Subcutaneous abdominal adipose tissue (tissue), 5 donors: ENCODE results near the gene PAPLN.

ENCODE experiments used
- H3K27ac ChIP-seq: one replicate; pipeline ENCODE4 v1.7.0; 2013; ENCODE audit warnings: low read depth, mild to moderate bottlenecking, inconsistent platforms, low read length, moderate library complexity
- H3K27me3 ChIP-seq, 5 donors: one replicate each; pipeline ENCODE4 v1.7.0; 2013; ENCODE audit warnings: low read length in 5 of 5, inconsistent platforms in 1 of 5; ENCODE audit not compliant: control insufficient read depth in 5 of 5, insufficient read depth in 4 of 5
- H3K36me3 ChIP-seq, 5 donors: one replicate each; pipeline ENCODE4 v1.7.0; 2013; ENCODE audit warnings: low read length in 5 of 5; ENCODE audit not compliant: control insufficient read depth in 5 of 5, insufficient read depth in 5 of 5
- H3K4me1 ChIP-seq, 5 donors: one replicate each; pipeline ENCODE4 v1.7.0; 2013; ENCODE audit warnings: low read length in 5 of 5, mild to moderate bottlenecking in 3 of 5, moderate library complexity in 1 of 5; ENCODE audit not compliant: control insufficient read depth in 5 of 5, insufficient read depth in 5 of 5
- H3K4me3 ChIP-seq, 5 donors: one replicate each; pipeline ENCODE4 v1.7.0; 2013; ENCODE audit warnings: low read length in 5 of 5, low read depth in 1 of 5
- H3K9ac ChIP-seq, 5 donors: one replicate each; pipeline ENCODE4 v1.7.0; 2013; ENCODE audit warnings: low read length in 5 of 5, mild to moderate bottlenecking in 4 of 5, moderate library complexity in 3 of 5
- H3K9me3 ChIP-seq, 5 donors: one replicate each; pipeline ENCODE4 v1.7.0; 2013; ENCODE audit warnings: low read length in 5 of 5; ENCODE audit not compliant: control insufficient read depth in 5 of 5
- donor health status: healthy.
- donor health status: healthy.
- donor health status: healthy.
- donor health status: healthy.
- donor health status: healthy.

Gene PAPLN

DNA sequence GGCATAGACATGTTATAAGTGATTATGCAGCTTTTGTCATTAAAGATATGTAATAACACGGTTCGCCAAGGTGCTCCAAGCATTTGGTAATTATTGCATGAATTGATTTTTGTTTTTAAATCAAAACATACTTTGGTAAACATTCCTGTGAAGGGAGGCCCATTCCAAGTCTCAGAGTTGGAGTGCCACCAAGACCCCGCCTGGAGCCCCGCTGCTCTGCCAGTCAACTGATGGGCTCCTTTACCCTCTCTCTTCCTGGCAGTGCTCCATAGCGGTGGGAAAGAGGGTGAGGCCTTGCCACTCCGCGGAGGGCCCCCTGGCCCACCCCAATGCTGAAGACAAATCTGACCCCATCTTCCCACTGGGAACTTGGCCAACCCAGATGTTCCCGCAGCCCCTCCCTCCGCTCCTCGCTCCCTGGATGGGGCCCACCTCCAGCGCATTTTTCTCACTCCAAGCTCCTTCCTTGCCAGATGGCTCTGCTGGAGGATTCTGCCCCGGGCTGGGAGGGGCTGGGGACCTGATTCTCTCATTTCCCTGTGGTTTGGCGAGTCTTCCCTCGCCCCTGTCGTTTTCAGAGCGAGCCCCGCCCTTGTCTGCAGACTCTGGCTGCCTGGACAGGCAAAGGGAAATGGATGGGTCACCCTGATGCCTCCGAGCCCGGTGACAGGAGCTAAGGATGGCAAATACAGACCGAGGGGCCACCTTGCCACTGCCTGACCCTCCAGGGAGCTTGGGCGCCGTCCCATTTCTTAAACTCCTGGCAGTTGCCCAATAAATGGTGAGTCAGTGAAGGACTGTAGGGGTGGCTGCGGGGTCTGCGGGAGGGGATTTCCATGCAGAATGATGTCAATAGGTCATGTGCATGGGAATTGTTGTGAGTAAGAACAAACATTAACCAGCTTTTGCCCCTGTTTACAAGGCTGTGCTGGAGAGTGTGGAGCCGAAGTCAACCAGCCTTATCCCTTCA is 9.2 kb upstream of the PAPLN start:
- Histone ChIP-seq H3K4me1 (peaks cover 2 to 23% (median 12%) of the 10 kb centered on the region in 5 donors), H3K9ac (peak overlapping the region in 1 of 5 donors; percentile 31), H3K36me3 (peaks cover 0 to 13% (median 2%) of the 10 kb centered on the region in 5 donors), H3K27ac (peak overlapping the region; percentile 52), H3K4me3 (no peak overlapping the region), H3K27me3 (peaks cover 0 to 7% (median 0%) of the 10 kb centered on the region in 5 donors), H3K9me3 (no peaks in the 10 kb centered on the region)

- H3K9ac ChIP-seq, result no peak overlapping the region
- peaks cover 0 to 20% (median 9%) of the 10 kb centered on the region in 5 donors for H3K4me1 ChIP-seq
- H3K27ac ChIP-seq, result no peak overlapping the region
- H3K9me3 ChIP-seq, result no peaks in the 10 kb centered on the region
- H3K36me3 ChIP-seq, result peaks cover 0 to 8% (median 2%) of the 10 kb centered on the region in 5 donors
- H3K4me3 ChIP-seq, result no peak overlapping the region
- peaks cover 0 to 14% (median 0%) of the 10 kb centered on the region in 5 donors for H3K27me3 ChIP-seq
These were observed 7.3 kb upstream of the PAPLN start for GRCh38 chr14:73230051-73230450.

GRCh38 chr14:73231981-73232851 is 5.1 kb upstream of the PAPLN start:
- Histone ChIP-seq H3K4me1 (peaks cover 2 to 32% (median 20%) of the 10 kb centered on the region in 5 donors), H3K9me3 (no peaks in the 10 kb centered on the region), H3K9ac (no peak overlapping the region), H3K27me3 (peaks cover 2 to 19% (median 4%) of the 10 kb centered on the region in 5 donors), H3K27ac (no peak overlapping the region), H3K4me3 (no peak overlapping the region), H3K36me3 (peaks cover 0 to 5% (median 0%) of the 10 kb centered on the region in 5 donors)

GRCh38 chr14:73232984-73233383 is 4.3 kb upstream of the PAPLN start:
- Histone ChIP-seq H3K27me3 (peaks cover 2 to 19% (median 9%) of the 10 kb centered on the region in 5 donors), H3K9me3 (no peaks in the 10 kb centered on the region), H3K4me1 (peaks cover 2 to 36% (median 24%) of the 10 kb centered on the region in 5 donors), H3K27ac (no peak overlapping the region), H3K4me3 (no peak overlapping the region), H3K9ac (no peak overlapping the region), H3K36me3 (peaks cover 0 to 5% (median 0%) of the 10 kb centered on the region in 5 donors)

DNA sequence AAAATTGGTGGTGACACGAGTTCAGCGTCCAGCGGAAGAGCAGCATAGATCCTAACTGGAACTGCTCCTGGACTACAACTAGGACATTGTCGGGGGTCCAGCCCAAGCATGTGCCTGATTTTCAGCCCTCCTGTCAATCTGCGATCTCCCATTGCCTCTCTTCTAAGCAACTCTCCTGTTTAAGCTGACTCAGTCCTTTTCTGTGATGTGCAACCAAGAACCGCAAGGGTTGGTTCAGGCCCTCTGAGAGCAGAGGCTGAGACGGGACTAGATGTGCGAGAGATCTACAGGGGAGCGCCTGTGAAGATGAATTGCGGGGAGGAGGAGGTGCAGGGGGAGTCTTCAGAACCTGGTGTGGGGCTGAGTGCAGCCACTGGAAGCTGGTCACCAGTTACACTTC is 3.7 kb upstream of the PAPLN start:
- Histone ChIP-seq H3K4me3 (no peak overlapping the region), H3K27me3 (peaks cover 2 to 23% (median 14%) of the 10 kb centered on the region in 5 donors), H3K36me3 (peaks cover 0 to 5% (median 0%) of the 10 kb centered on the region in 5 donors), H3K9me3 (no peaks in the 10 kb centered on the region), H3K27ac (no peak overlapping the region), H3K4me1 (peaks cover 2 to 36% (median 24%) of the 10 kb centered on the region in 5 donors), H3K9ac (no peak overlapping the region)

- no peaks in the 10 kb centered on the region for H3K9me3 ChIP-seq
- peaks cover 4 to 37% (median 28%) of the 10 kb centered on the region in 5 donors for H3K4me1 ChIP-seq
- peaks cover 0 to under 1% (median 0%) of the 10 kb centered on the region in 5 donors for H3K36me3 ChIP-seq
- H3K4me3 ChIP-seq, result no peak overlapping the region
- no peak overlapping the region for H3K27ac ChIP-seq
- no peak overlapping the region for H3K9ac ChIP-seq
- peaks cover 2 to 23% (median 16%) of the 10 kb centered on the region in 5 donors for H3K27me3 ChIP-seq
These were observed 3.3 kb upstream of the PAPLN start for GRCh38 chr14:73234029-73234428.

DNA sequence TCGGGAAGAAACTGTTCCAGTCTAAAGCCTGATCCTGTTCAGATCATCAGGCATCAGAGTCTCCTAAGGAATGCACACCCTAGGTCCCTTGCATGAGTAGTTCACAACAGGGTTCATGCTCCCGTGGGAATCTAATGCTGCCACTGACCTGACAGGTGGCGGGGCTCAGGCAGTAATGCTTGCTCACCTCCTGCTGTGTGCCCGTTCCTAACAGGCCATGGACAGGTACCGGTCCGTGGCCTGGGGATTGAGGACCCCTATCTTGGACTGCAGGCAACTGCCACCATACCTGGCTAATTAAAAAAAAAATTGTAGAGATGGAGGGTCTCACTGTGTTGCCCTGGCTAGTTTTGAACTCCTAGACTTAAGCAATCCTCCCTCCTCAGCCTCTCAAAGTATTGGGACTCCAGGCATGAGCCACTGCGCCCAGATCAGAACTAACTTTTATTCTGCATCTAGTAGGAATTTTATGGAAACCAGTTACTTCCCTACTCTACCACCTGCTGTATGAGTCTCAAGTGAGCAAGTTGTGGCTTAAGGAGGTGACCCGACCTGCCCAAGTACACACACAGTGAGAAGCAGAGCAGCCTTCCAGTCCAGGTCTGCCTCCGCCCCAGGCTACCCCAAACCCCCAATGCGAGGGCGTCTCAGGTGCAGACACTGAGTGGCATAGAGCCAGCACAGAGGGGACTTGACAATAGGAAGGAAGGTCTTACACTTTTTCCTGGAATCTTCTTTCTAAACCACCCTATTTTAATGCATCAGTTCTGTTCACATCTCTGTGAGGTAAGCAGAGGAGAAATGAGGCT is 2.5 kb upstream of the PAPLN start:
- H3K4me3 ChIP-seq, result no peak overlapping the region
- no peak overlapping the region for H3K9ac ChIP-seq
- peaks cover 5 to 44% (median 36%) of the 10 kb centered on the region in 5 donors for H3K4me1 ChIP-seq
- peaks cover 2 to 23% (median 16%) of the 10 kb centered on the region in 5 donors for H3K27me3 ChIP-seq
- no peaks in the 10 kb centered on the region for H3K9me3 ChIP-seq
- no peaks in the 10 kb centered on the region for H3K36me3 ChIP-seq
- no peak overlapping the region for H3K27ac ChIP-seq

- Histone ChIP-seq H3K9me3 (no peaks in the 10 kb centered on the region), H3K27me3 (peaks cover 2 to 25% (median 16%) of the 10 kb centered on the region in 5 donors), H3K36me3 (no peaks in the 10 kb centered on the region), H3K4me1 (peaks cover 5 to 51% (median 40%) of the 10 kb centered on the region in 5 donors), H3K9ac (no peak overlapping the region), H3K4me3 (no peak overlapping the region), H3K27ac (no peak overlapping the region)
These were observed 1.7 kb upstream of the PAPLN start for GRCh38 chr14:73235531-73236155.

DNA sequence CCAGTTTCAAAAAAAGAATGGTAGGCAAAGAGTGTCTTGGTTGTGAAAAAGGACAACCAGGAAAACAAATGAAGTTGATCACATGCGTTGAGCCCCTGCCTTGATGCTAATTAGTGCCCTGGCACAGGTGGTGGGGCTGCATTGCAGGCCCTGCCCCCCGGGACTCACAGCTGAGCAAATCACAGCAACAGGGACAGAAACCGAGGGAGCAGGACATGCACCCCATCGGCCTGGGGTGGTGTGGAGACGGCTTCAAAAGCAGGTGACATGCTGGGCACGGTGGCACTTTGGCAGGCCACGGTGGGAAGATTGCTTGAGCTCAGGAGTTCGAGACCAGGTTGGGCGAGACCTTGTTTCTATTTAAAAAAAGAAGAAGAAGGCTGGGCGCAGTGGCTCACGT is 1.1 kb upstream of the PAPLN start:
- peaks cover 2 to 25% (median 18%) of the 10 kb centered on the region in 5 donors for H3K27me3 ChIP-seq
- H3K27ac ChIP-seq, result no peak overlapping the region
- peaks cover 5 to 56% (median 44%) of the 10 kb centered on the region in 5 donors for H3K4me1 ChIP-seq
- no peak overlapping the region for H3K9ac ChIP-seq
- no peak overlapping the region for H3K4me3 ChIP-seq
- no peaks in the 10 kb centered on the region for H3K36me3 ChIP-seq
- H3K9me3 ChIP-seq, result no peaks in the 10 kb centered on the region
